KBM-7 (cell line): ENCODE results near the gene PRSS12.

Experiments
- DNase-seq: peaks from one replicate; pipeline ENCODE4 v3.0.0-alpha.2; 2015
- in situ Hi-C: fragments of 300-500 bp; cut with MboI; formaldehyde crosslinking; loops from 2 replicates; pipeline ENCODE4 v1.14.3; 2020; ENCODE audit warnings: low sequenced_read_pairs, low pct_unique_long_range_greater_than_20kb, mixed read lengths

Gene PRSS12

GRCh38 chr4:118360106-118360505 is 7.3 kb upstream of the PRSS12 start:
- in situ Hi-C loops: no loop called here
- DNase-seq: no peak

- no peak for DNase-seq
Measured at GRCh38 chr4:118357601-118358000, 4.8 kb upstream of the PRSS12 start.

GRCh38 chr4:118356731-118357130 is 3.9 kb upstream of the PRSS12 start:
- in situ Hi-C loops: no loop called here
- DNase-seq: no peak

More at GRCh38 chr4:118357601-118358000, 4.8 kb upstream of the PRSS12 start:
- in situ Hi-C loops: no loop called here

GRCh38 chr4:118356111-118356510 is 3.3 kb upstream of the PRSS12 start:
- in situ Hi-C loops: no loop called here
- DNase-seq: no peak

GRCh38 chr4:118354913-118355312 is 2.1 kb upstream of the PRSS12 start:
- in situ Hi-C loops: no loop called here
- DNase-seq: no peak

- DNase-seq: no peak
- in situ Hi-C loops: no loop called here
Measured at GRCh38 chr4:118353534-118354030, 779 bp upstream of the PRSS12 start.

GRCh38 chr4:118351851-118352827 is 664 bp downstream of the PRSS12 start:
- DNase-seq: peak; percentile 9
- in situ Hi-C loops: no loop called here

- no peak for DNase-seq
- in situ Hi-C loops: no loop called here
Measured at GRCh38 chr4:118350961-118351360, 1.8 kb downstream of the PRSS12 start.

GRCh38 chr4:118348886-118349285 is 3.9 kb downstream of the PRSS12 start:
- DNase-seq: peak; percentile 41
- in situ Hi-C loops: no loop called here

- DNase-seq: no peak
Measured at GRCh38 chr4:118346495-118346894, 6.3 kb downstream of the PRSS12 start.

GRCh38 chr4:118345813-118346212 is 7.0 kb downstream of the PRSS12 start:
- in situ Hi-C loops: no loop called here
- DNase-seq: no peak

More at GRCh38 chr4:118346495-118346894, 6.3 kb downstream of the PRSS12 start:
- in situ Hi-C loops: no loop called here

GRCh38 chr4:118344801-118345200 is 8.0 kb downstream of the PRSS12 start:
- in situ Hi-C loops: no loop called here

GRCh38 chr4:118343501-118343900 is 9.3 kb downstream of the PRSS12 start:
- no peak for DNase-seq
- in situ Hi-C loops: no loop called here

More at GRCh38 chr4:118344801-118345200, 8.0 kb downstream of the PRSS12 start:
- no peak for DNase-seq

- no peak for DNase-seq
- in situ Hi-C loops: no loop called here
Measured at GRCh38 chr4:118340109-118340508, 12.7 kb downstream of the PRSS12 start.

GRCh38 chr4:118338981-118339765 is 13.6 kb downstream of the PRSS12 start:
- DNase-seq: no peak
- in situ Hi-C loops: no loop called here

- DNase-seq: no peak
- in situ Hi-C loops: no loop called here
Measured at GRCh38 chr4:118338518-118338917, 14.3 kb downstream of the PRSS12 start.

GRCh38 chr4:118337954-118338353 is 14.8 kb downstream of the PRSS12 start:
- in situ Hi-C loops: no loop called here
- DNase-seq: no peak

- in situ Hi-C loops: no loop called here
- DNase-seq: no peak
Measured at GRCh38 chr4:118335774-118336173, 17.0 kb downstream of the PRSS12 start.

GRCh38 chr4:118335324-118335723 is 17.5 kb downstream of the PRSS12 start:
- in situ Hi-C loops: no loop called here
- DNase-seq: no peak

- in situ Hi-C loops: no loop called here
- DNase-seq: no peak
Measured at GRCh38 chr4:118331352-118331751, 21.5 kb downstream of the PRSS12 start.
